Activated T-helper 17 cell treated with anti-CD3 and anti-CD28 coated beads, Interleukin-2, amount 50 U/mL, for 72 hours (primary cell): Measurements from ENCODE around the gene RARS2. TPM values are rescaled to one million over a fixed set of nuclear protein-coding genes. Genes with fewer than 3 reads are reported as not detected.

ENCODE experiments used
- ATAC-seq: fragments of 150-1000 bp; cut with Tn5 transposase; replicated peaks from 2 replicates; pipeline ENCODE4 v1.10.0; 2021; ENCODE audit warnings: mild to moderate bottlenecking, moderate library complexity
- H3K27ac Mint-ChIP-seq: one replicate; pipeline ENCODE4 v1.8.0; 2022; ENCODE audit warnings: mixed read lengths
- H3K27me3 Mint-ChIP-seq: one replicate; pipeline ENCODE4 v1.8.0; 2022; ENCODE audit warnings: mixed read lengths
- H3K36me3 Mint-ChIP-seq: one replicate; pipeline ENCODE4 v1.8.0; 2022; ENCODE audit warnings: low read depth, mild to moderate bottlenecking, mixed read lengths
- H3K4me1 Mint-ChIP-seq: one replicate; pipeline ENCODE4 v1.8.0; 2022; ENCODE audit warnings: mixed read lengths
- H3K4me3 Mint-ChIP-seq: one replicate; pipeline ENCODE4 v1.8.0; 2022; ENCODE audit warnings: mild to moderate bottlenecking, mixed read lengths
- H3K9me3 Mint-ChIP-seq: one replicate; pipeline ENCODE4 v1.8.0; 2022; ENCODE audit warnings: mixed read lengths
- total RNA-seq, 2 donors: library from RNA; stranded (reverse); gene quantifications; one replicate each; pipeline ENCODE4 v1.2.3, GENCODE V29; 2022

Gene RARS2
- total RNA-seq, 2 donors from 2014 or later = 25.7 to 27.0 TPM

DNA sequence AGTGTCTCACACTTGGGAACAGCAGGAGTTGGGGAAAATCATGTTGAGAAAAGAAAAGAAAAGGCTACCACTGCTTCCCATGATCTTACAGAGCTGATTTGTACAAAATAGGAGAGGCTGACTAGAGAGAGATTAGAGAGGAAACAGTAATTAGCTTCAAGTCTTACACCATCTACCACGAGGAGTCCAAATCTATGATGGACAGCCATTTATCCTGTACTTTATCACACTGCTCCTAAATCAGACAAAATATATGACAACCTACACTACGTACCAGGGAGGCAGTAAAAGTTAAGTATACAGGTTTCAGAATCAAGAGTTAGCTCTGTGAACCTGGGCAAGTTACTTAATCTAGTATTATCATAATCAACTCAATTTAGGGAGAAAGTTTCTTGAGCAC, 38.0 kb downstream of the RARS2 start:
- H3K4me3 Mint-ChIP-seq = no peak overlapping the region
- no peaks in the 10 kb centered on the region for H3K27me3 Mint-ChIP-seq
- H3K4me1 Mint-ChIP-seq = peaks cover 5% of the 10 kb centered on the region
- no peak for ATAC-seq
- H3K27ac Mint-ChIP-seq = peak overlapping the region; percentile 36
- no peaks in the 10 kb centered on the region for H3K9me3 Mint-ChIP-seq
- peaks cover 94% of the 10 kb centered on the region for H3K36me3 Mint-ChIP-seq

DNA sequence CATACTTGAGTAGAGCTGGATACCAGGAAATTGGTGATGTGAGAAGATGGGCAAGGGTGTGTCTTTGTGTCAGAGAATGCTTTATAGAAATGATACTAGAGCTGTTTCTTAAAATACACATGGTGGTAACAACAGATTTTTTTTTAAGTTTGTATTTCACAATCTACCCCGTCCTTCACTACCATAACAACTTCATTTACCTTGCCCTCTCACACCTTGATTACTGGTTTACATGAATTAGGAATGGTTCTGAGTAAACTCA, 45.4 kb downstream of the RARS2 start:
- no peak for ATAC-seq
- H3K9me3 Mint-ChIP-seq = no peaks in the 10 kb centered on the region
- H3K4me3 Mint-ChIP-seq = no peak overlapping the region
- H3K27me3 Mint-ChIP-seq = no peaks in the 10 kb centered on the region
- H3K27ac Mint-ChIP-seq = peak overlapping the region; percentile 10
- H3K4me1 Mint-ChIP-seq = no peaks in the 10 kb centered on the region
- H3K36me3 Mint-ChIP-seq = peaks cover 98% of the 10 kb centered on the region

GRCh38 chr6:87543696-87544473, 45.9 kb downstream of the RARS2 start:
- no peak overlapping the region for H3K4me3 Mint-ChIP-seq

GRCh38 chr6:87541744-87542143, 48.0 kb downstream of the RARS2 start:
- H3K27ac Mint-ChIP-seq = no peak overlapping the region
- H3K36me3 Mint-ChIP-seq = peaks cover 92% of the 10 kb centered on the region
- no peak overlapping the region for H3K4me3 Mint-ChIP-seq
- no peaks in the 10 kb centered on the region for H3K27me3 Mint-ChIP-seq
- ATAC-seq = no peak
- H3K9me3 Mint-ChIP-seq = no peaks in the 10 kb centered on the region
- H3K4me1 Mint-ChIP-seq = no peaks in the 10 kb centered on the region

More at GRCh38 chr6:87543696-87544473, 45.9 kb downstream of the RARS2 start:
- H3K4me1 Mint-ChIP-seq = no peaks in the 10 kb centered on the region
- peaks cover 97% of the 10 kb centered on the region for H3K36me3 Mint-ChIP-seq
- H3K27ac Mint-ChIP-seq = peak overlapping the region; percentile 10
- H3K27me3 Mint-ChIP-seq = no peaks in the 10 kb centered on the region
- no peak for ATAC-seq
- H3K9me3 Mint-ChIP-seq = no peaks in the 10 kb centered on the region

DNA sequence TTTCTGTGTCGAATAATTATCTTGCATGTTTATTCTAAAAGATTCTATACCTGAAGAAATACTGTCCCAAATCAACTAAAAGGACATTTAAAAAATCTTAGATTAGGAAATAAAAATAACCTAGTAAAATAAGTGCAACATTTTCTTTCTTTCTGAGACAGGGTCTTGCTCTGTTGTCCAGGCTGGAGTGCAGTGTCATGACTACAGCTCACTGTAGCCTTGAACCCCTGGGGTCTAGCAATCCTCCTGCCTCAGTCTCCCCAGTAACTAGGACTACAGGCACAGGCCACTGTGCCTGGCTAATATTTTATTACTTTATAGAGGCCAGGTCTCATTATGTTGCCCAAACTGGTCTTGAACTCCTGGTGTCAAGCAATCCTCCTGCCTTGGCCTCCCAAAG, 48.7 kb downstream of the RARS2 start:
- Mint-ChIP-seq H3K36me3 (peaks cover 87% of the 10 kb centered on the region), H3K27ac (no peak overlapping the region), H3K27me3 (no peaks in the 10 kb centered on the region), H3K9me3 (no peaks in the 10 kb centered on the region), H3K4me1 (no peaks in the 10 kb centered on the region), H3K4me3 (no peak overlapping the region)
- ATAC-seq = no peak

DNA sequence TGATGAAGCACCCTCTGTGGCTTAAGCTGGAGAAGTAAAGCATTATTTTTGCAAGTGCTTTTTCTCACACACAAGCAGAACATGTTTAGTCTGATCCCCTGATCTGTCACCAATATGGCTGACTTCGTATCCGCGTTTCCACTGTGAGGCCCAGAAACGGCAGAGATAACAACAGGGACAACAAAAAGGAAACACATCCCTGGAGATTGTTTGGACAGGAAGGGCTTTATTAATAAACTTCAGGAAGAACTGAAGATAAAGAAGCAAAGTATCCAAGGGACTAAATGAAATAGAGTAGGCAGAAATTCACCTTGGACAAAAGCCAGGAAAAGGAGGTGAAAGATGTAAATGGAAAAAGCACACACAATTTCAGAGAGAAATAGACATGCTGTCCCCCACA, 49.2 kb downstream of the RARS2 start:
- Mint-ChIP-seq H3K36me3 (peaks cover 82% of the 10 kb centered on the region), H3K9me3 (no peaks in the 10 kb centered on the region), H3K4me3 (no peak overlapping the region), H3K27ac (no peak overlapping the region), H3K4me1 (no peaks in the 10 kb centered on the region), H3K27me3 (no peaks in the 10 kb centered on the region)
- no peak for ATAC-seq

- Mint-ChIP-seq H3K27me3 (no peaks in the 10 kb centered on the region), H3K4me1 (no peaks in the 10 kb centered on the region), H3K9me3 (no peaks in the 10 kb centered on the region), H3K27ac (no peak overlapping the region), H3K36me3 (peaks cover 81% of the 10 kb centered on the region), H3K4me3 (no peak overlapping the region)
- no peak for ATAC-seq
Measured at GRCh38 chr6:87539554-87539953, 50.2 kb downstream of the RARS2 start.

DNA sequence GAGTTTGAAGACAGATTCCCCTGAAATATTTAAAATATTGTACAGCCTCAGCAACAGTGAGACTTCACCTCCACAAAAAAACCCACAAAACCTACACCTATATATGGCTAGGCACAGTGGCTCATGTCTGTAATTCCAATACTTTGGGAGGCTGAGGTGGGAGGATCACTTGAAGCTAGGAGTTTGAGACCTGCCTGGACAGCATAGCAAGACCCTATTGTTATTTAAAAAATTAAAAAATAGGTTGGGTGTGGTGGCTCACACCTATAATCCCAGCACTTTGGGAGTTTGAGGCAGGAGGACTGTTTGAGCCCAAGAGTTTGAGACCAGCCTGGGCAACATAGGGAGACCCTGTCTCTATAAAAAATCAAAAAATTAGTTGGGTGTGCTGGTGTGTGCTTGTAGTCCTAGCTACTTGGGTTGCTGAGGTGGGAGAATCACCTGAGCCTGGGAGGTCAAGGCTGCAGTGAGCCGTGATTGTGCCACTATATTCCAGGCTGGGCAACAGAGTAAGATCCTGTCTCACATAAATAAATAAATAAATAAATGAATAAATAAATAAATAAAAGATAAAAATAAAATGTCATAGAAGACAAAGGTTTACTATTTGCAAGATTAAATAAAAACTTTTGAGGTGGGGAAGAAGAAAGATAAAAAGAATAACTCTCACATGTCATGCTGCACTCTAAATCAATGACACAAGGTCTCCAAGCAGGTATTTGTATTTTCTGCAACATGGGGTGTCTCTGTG, 51.1 kb downstream of the RARS2 start:
- Mint-ChIP-seq H3K27ac (no peak overlapping the region), H3K27me3 (no peaks in the 10 kb centered on the region), H3K4me3 (no peak overlapping the region), H3K9me3 (no peaks in the 10 kb centered on the region), H3K4me1 (no peaks in the 10 kb centered on the region), H3K36me3 (peaks cover 77% of the 10 kb centered on the region)
- no peak for ATAC-seq

- peak overlapping the region; percentile 2 for H3K27ac Mint-ChIP-seq
- peaks cover 60% of the 10 kb centered on the region for H3K36me3 Mint-ChIP-seq
- H3K4me1 Mint-ChIP-seq = no peaks in the 10 kb centered on the region
- H3K4me3 Mint-ChIP-seq = no peak overlapping the region
- ATAC-seq = no peak
- no peaks in the 10 kb centered on the region for H3K27me3 Mint-ChIP-seq
- no peaks in the 10 kb centered on the region for H3K9me3 Mint-ChIP-seq
Measured at GRCh38 chr6:87534377-87535047, 55.3 kb downstream of the RARS2 start.

DNA sequence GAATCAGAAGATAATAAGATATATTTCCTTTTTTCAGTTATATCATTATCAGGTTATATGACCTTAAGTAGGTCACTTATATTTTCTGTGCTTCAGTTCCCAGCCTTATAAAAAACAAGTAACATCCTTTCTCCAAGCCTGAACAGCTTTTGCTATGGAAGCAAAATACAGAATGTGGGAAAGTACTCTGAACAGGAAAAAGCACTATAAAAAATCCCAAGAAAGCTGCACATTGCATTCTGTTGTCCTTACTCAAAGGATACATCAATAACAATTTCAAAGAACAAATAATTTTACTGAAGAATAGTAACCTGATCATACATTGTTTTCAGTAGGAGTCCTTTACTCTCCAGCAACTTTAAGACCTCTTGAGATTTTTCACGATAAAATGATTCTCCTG, 60.6 kb downstream of the RARS2 start:
- Mint-ChIP-seq H3K27me3 (no peaks in the 10 kb centered on the region), H3K4me3 (no peak overlapping the region), H3K36me3 (peaks cover 76% of the 10 kb centered on the region), H3K4me1 (peaks cover 12% of the 10 kb centered on the region), H3K9me3 (no peaks in the 10 kb centered on the region), H3K27ac (peak overlapping the region; percentile 14)
- no peak for ATAC-seq

DNA sequence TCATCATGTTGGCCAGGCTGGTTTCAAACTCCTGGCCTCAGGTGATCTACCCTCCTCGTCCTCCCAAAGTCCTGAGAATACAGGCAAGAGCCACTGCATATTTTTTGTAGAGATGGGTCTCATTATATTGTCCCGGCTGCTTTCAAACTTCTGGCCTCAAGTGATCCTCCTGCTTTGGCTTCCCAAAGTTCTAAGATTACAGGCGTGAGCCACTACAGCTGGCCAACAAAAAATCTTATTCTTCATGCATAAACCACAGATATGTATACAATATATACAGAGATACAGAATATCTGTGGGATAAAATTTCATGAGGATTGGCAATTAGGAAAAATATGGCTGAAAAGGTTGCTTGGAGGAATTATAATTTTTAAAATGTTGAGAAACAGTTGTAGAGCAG, 67.1 kb downstream of the RARS2 start:
- no peaks in the 10 kb centered on the region for H3K27me3 Mint-ChIP-seq
- H3K4me1 Mint-ChIP-seq = peaks cover 6% of the 10 kb centered on the region
- no peaks in the 10 kb centered on the region for H3K9me3 Mint-ChIP-seq
- no peak overlapping the region for H3K4me3 Mint-ChIP-seq
- peaks cover 90% of the 10 kb centered on the region for H3K36me3 Mint-ChIP-seq
- H3K27ac Mint-ChIP-seq = no peak overlapping the region
- ATAC-seq = no peak

DNA sequence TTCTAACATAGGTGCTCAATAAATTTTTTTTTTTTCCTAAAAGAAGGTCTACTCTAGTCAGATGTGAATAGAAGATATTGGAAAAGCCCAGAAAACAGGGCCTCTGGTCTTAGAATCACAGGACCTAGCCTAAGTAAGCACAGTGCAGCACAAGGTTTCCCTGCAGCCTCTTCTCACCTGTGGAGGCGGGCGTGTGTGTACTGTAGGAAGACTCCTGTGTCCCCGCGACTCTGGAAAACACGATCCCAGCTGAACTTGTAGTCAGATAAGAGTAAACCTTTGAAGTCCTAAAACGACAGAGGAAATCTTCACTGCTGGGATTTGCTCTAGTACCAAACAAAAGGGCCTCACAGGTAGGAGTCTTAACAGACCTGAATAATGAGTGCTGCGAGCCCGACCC, 71.3 kb downstream of the RARS2 start:
- no peak overlapping the region for H3K4me3 Mint-ChIP-seq
- H3K9me3 Mint-ChIP-seq = no peaks in the 10 kb centered on the region
- no peak overlapping the region for H3K27ac Mint-ChIP-seq
- H3K36me3 Mint-ChIP-seq = peaks cover 92% of the 10 kb centered on the region
- peaks cover 8% of the 10 kb centered on the region for H3K4me1 Mint-ChIP-seq
- no peaks in the 10 kb centered on the region for H3K27me3 Mint-ChIP-seq
- no peak for ATAC-seq

- H3K9me3 Mint-ChIP-seq = no peaks in the 10 kb centered on the region
- no peak overlapping the region for H3K4me3 Mint-ChIP-seq
- H3K27ac Mint-ChIP-seq = peak overlapping the region; percentile 47
- no peak for ATAC-seq
- no peaks in the 10 kb centered on the region for H3K27me3 Mint-ChIP-seq
- peaks cover 96% of the 10 kb centered on the region for H3K36me3 Mint-ChIP-seq
- peaks cover 8% of the 10 kb centered on the region for H3K4me1 Mint-ChIP-seq
Measured at GRCh38 chr6:87514831-87515230, 75.0 kb downstream of the RARS2 start.

GRCh38 chr6:87504441-87504840, 85.3 kb downstream of the RARS2 start:
- H3K4me1 Mint-ChIP-seq = no peaks in the 10 kb centered on the region
- peak overlapping the region; percentile 13 for H3K27ac Mint-ChIP-seq
- peaks cover 67% of the 10 kb centered on the region for H3K36me3 Mint-ChIP-seq
- no peaks in the 10 kb centered on the region for H3K27me3 Mint-ChIP-seq
- no peaks in the 10 kb centered on the region for H3K9me3 Mint-ChIP-seq
- H3K4me3 Mint-ChIP-seq = no peak overlapping the region
- ATAC-seq = no peak
